Naive thymus-derived CD8-positive, alpha-beta T cell (primary cell): ENCODE results near the gene MPC1. TPM values are rescaled to one million over a fixed set of nuclear protein-coding genes. Genes with fewer than 3 reads are reported as not detected.

Experiments
- ATAC-seq, 2 donors: fragments of 150-1000 bp; cut with Tn5 transposase in 1 of 2; sonication (Bioruptor Pico), chemical (Tn5 transposase) in 1 of 2; 1 replicate in 1 of 2; 2 replicates in 1 of 2; pipeline ENCODE4 v1.10.0; 2021; ENCODE audit warnings: mild to moderate bottlenecking in 2 of 2, moderate library complexity in 2 of 2
- POLR2A ChIA-PET: fragments of 350-600 bp; sonication (Branson Sonifier 250); formaldehyde crosslinking; loops from one replicate; lab custom pipeline; 2021; ENCODE audit warnings: antibody characterized with exemption; lab: Charles Lee
- DNase-seq, 10 donors: peaks; one replicate each; pipeline versions ENCODE4 v3.0.0 to v3.0.0-alpha.2; 2020 to 2022
- H3K27ac Mint-ChIP-seq, 10 donors: one replicate each; pipeline ENCODE4 v1.8.0; 2020 to 2022; ENCODE audit warnings: mild to moderate bottlenecking in 10 of 10, mixed read lengths in 10 of 10, moderate library complexity in 4 of 10, inconsistent platforms in 1 of 10
- H3K27me3 Mint-ChIP-seq, 5 donors: one replicate each; pipeline ENCODE4 v1.8.0; 2021 to 2022; ENCODE audit warnings: mixed read lengths in 5 of 5
- H3K36me3 Mint-ChIP-seq, 3 donors: one replicate each; pipeline ENCODE4 v1.8.0; 2020 to 2022; ENCODE audit warnings: mixed read lengths in 3 of 3, mild to moderate bottlenecking in 2 of 3, inconsistent platforms in 1 of 3
- H3K4me1 Mint-ChIP-seq, 4 donors: one replicate each; pipeline ENCODE4 v1.8.0; 2021 to 2022; ENCODE audit warnings: mixed read lengths in 4 of 4
- H3K4me3 Mint-ChIP-seq, 10 donors: one replicate each; pipeline ENCODE4 v1.8.0; 2020 to 2022; ENCODE audit warnings: mild to moderate bottlenecking in 10 of 10, mixed read lengths in 10 of 10, moderate library complexity in 6 of 10, inconsistent platforms in 1 of 10
- H3K9me3 Mint-ChIP-seq, 9 donors: one replicate each; pipeline ENCODE4 v1.8.0; 2020 to 2022; ENCODE audit warnings: mixed read lengths in 9 of 9, mild to moderate bottlenecking in 3 of 9, inconsistent platforms in 1 of 9, moderate library complexity in 1 of 9
- polyA plus RNA-seq, 3 donors: library from polyadenylated mRNA; unstranded; fragments of 300-500 nt; fragmentation: Illumina TruSeq; gene quantifications; one replicate each; pipeline ENCODE4 v1.2.3, GENCODE V29; 2021
- total RNA-seq, 8 experiments: library from RNA in 2 of 8; stranded (reverse) in 2 of 8; gene quantifications; one replicate each; pipeline ENCODE4 v1.2.3 and lab custom pipeline; 2021 to 2026

MPC1 gene
- 10 to 100 TPM; 33.5 to 38.8 TPM for total RNA-seq
- polyA plus RNA-seq: 10 to 100 TPM; 64.1 to 76.7 (median 65.8) TPM
- total RNA-seq (lab: John Stamatoyannopoulos, UW): 13.3 to 44.2 (median 22.4) reads per million in 6 experiments

DNA sequence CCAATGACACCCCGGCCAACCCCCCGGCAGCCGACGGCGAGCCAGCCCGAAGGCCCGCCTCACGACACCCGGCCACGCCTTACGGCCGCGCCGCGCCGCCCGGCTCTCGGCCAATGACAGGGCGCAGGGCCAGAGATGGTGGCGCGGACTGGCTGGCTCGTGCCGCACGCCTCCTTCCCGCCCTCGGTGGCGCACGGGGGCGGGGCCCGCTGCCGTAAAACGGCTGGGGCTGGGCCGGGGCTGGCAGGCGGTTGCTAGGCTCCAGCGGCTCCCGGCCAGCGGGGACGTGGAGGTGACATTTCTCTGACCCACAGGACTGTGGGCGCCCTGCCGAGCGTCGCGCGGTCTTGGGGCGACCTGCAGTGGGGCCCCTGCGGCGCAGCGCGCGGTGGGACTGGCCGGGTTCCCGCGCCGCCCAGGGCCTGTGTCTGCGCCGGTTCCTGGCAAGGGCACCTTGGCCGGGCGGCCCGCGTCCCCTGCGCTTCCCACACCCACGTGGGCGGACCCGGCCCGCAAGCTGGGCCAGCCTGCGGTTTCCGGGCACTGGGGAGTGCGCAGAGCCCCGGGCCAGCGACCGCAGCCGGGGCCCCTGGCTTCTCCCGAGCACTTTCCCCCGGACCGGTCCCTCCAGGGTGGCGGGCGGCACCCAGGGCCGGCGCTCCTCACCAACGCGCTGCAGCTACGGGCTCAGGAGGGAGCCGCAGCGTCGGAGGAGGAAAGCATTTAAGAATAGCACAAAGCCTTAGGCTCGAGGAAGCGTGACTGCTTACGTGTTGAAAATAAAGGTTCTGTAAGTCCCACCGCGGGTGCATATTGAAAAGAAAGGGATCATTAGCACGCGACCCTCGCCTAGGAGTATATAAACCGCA lies at the start of gene MPC1:
Gene MPC1 (minus strand): TSS at position 8 of the 869 bp plus-strand sequence. CDS start 64 bp downstream, outside the sequence.
- Mint-ChIP-seq H3K4me1 (peaks cover 6 to 21% (median 13%) of the 10 kb centered on the region in 4 donors), H3K36me3 (peaks cover 0 to 3% (median 0%) of the 10 kb centered on the region in 3 donors), H3K4me3 (peak within 1 kb of the TSS; percentile 90 to 97 (median 92)), H3K27me3 (no peaks in the 10 kb centered on the region), H3K27ac (peak within 1 kb of the TSS; percentile 84 to 95 (median 92)), H3K9me3 (no peaks in the 10 kb centered on the region)
- DNase-seq (peak; percentile 90 to 95 (median 94)), ATAC-seq (peak; percentile 90 to 93)
- POLR2A ChIA-PET: interaction anchor here (0.9 to 1.7 kb wide), 5 partner anchors 17 to 52 kb away, joined by 3 to 6 read pairs (median 3); partner anchors contain the start of gene SFT2D1

DNA sequence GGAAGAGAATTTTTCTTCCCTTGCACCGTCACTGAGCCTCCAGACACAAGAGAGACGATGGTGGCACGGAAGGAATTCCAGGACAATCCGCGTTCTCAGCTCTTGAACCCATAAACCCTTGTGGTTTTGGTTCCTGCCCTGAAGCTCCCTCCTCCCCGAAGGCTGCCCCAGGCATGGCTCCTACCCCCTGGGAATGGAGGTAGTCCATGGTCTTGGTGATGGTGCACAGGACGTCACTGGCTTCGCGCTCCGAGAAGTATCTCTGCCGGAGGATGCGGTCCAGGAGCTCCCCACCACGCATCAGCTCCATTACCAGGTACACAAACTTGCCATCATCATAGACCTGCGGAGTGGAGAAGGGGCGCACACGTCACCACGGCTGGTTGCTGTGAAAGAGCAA lies 47.5 kb upstream of the MPC1 start:
- Mint-ChIP-seq H3K36me3 (peaks cover 0 to 5% (median 2%) of the 10 kb centered on the region in 3 donors), H3K27me3 (no peaks in the 10 kb centered on the region), H3K9me3 (peaks cover 0 to 5% (median 0%) of the 10 kb centered on the region in 9 donors), H3K4me1 (peaks cover 0 to 5% (median 2%) of the 10 kb centered on the region in 4 donors), H3K27ac (no peak overlapping the region), H3K4me3 (no peak overlapping the region)
- POLR2A ChIA-PET: interaction anchor here (1.0 kb wide), 1 partner anchor 11 kb away, joined by 3 read pairs; no protein-coding TSS in a partner anchor
- no peak for ATAC-seq
- DNase-seq: no peak

DNA sequence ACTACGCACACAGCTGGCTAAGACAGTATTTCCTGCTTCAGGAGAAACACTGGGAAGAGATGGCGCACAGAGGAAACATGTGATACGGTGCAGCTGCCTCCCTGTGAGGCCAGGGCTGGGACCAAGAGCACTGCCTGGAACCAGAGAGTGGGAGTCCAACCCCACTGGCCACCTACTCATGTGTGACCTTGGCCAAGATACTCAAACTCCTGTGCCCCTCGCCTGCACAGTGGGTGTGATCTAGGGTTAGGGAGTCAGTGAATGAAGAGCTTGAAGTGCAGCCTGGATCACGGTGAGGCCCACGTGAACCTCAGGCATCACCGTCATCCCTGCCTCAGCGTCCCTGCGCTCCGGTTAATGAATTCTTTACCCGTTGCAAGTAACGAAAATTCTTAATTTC lies 41.7 kb upstream of the MPC1 start:
- Mint-ChIP-seq H3K27me3 (no peaks in the 10 kb centered on the region), H3K9me3 (peaks cover 0 to 5% (median 0%) of the 10 kb centered on the region in 9 donors), H3K4me3 (no peak overlapping the region), H3K4me1 (peaks cover 5 to 22% (median 18%) of the 10 kb centered on the region in 4 donors), H3K27ac (no peak overlapping the region), H3K36me3 (peaks cover 0 to 4% (median 0%) of the 10 kb centered on the region in 3 donors)
- ATAC-seq (no peak), DNase-seq (no peak)
- POLR2A ChIA-PET: no interaction called here

DNA sequence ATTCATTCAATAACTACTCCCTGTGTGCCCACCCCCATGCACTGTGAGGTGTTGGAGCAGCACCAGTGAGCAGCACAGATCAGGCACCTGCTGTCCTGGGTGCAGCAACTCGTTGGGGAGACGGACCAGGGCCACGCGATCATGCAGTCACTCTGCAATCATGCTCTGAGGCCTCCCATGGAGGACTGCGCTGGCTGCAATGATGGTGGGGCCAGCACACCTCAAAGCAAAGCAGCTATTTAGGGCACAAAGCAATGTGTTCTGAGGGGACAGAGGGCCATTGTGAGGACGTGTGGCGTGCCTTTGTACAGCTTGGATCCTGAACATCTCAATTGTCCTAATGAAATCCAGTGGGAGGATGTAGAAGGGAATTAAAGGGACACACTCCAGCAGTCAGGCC lies 41.0 kb upstream of the MPC1 start:
- DNase-seq (no peak), ATAC-seq (no peak)
- peaks cover 0 to 3% (median 0%) of the 10 kb centered on the region in 3 donors for H3K36me3 Mint-ChIP-seq
- H3K4me3 Mint-ChIP-seq: no peak overlapping the region
- no peaks in the 10 kb centered on the region for H3K27me3 Mint-ChIP-seq
- peaks cover 11 to 28% (median 25%) of the 10 kb centered on the region in 4 donors for H3K4me1 Mint-ChIP-seq
- peaks cover 0 to 4% (median 0%) of the 10 kb centered on the region in 9 donors for H3K9me3 Mint-ChIP-seq
- H3K27ac Mint-ChIP-seq: peak overlapping the region in 2 of 10 donors; percentile 18 to 20
- POLR2A ChIA-PET: no interaction called here

DNA sequence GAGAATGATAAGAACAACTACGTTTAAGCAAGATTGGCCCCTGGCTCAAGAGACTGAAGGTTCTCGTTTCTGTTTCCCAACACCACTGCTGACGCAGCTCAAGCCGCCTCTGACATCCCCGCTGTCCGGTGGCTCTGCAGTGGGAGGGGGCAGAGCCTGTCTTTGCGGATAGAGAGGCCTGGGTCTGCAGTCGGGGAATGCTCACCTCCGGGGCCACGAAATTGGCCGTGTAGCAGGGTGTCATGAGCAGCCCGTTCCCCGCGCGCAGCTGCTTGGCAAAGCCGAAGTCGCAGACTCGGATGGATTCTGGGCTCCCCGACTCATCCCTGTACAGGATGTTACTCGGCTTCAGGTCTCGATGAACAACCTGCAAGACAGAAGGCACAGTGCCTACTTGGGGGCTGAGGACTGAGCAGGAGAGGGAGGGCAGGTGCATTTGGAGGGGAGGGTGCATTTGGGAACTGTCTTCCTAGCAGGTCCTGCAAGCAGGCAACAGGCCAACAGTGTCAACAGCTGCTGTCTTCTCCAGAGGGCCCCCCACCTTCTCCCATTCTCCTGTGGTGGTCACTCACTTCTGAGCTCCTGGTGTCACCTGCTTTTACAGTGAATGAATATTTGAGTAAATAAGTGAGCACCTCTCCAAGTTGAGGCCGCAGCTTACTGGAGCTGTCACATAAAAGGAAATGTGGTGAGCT lies 40.5 kb upstream of the MPC1 start:
- H3K4me3 Mint-ChIP-seq: no peak overlapping the region
- H3K4me1 Mint-ChIP-seq: peaks cover 15 to 34% (median 30%) of the 10 kb centered on the region in 4 donors
- H3K9me3 Mint-ChIP-seq: peaks cover 0 to 2% (median 0%) of the 10 kb centered on the region in 9 donors
- no peaks in the 10 kb centered on the region for H3K27me3 Mint-ChIP-seq
- POLR2A ChIA-PET: no interaction called here
- H3K27ac Mint-ChIP-seq: no peak overlapping the region
- no peaks in the 10 kb centered on the region for H3K36me3 Mint-ChIP-seq
- no peak for ATAC-seq
- no peak for DNase-seq

DNA sequence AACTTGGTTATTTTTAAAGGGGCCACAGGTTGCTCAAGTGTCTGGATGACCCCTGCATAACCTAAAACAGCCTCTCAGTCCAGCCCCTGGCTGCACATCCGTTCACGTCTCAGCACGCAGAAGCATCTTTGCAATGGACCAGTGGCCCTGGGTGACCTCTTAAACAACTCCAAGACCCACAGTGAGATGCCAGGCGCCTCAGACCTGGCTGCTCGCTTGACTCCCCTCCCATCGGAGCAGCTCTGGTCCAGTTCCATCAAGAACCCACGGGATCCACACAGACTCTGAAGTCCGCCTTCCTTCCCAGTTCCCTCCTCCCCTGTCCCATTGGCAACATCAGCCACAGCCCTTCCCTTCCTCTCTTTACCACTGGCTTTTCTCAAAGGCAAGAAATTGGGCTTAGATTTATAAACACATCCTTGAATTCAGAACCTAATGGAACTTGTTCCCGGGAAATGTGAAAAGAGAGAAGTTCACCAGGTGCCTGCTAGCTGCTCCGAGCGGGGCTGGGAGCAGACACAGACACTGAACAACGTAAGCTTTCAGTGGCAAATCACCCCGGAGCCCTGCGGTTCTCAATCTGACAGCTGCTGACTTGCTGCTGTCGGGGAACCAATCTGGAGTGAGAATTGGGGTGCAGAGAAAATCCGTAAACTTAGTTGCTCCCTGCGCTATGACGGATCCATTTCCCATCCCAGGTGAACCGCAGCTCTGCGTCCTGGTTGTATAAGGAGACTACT lies 39.6 kb upstream of the MPC1 start:
- Mint-ChIP-seq H3K4me3 (no peak overlapping the region), H3K9me3 (no peaks in the 10 kb centered on the region), H3K36me3 (no peaks in the 10 kb centered on the region), H3K27ac (peak overlapping the region in 2 of 10 donors; percentile 18 to 75), H3K4me1 (peaks cover 17 to 42% (median 39%) of the 10 kb centered on the region in 4 donors), H3K27me3 (no peaks in the 10 kb centered on the region)
- DNase-seq (no peak), ATAC-seq (no peak)
- POLR2A ChIA-PET: interaction anchor here (5.2 kb wide), 1 partner anchor 12 kb away, joined by 26 read pairs; no protein-coding TSS in a partner anchor

DNA sequence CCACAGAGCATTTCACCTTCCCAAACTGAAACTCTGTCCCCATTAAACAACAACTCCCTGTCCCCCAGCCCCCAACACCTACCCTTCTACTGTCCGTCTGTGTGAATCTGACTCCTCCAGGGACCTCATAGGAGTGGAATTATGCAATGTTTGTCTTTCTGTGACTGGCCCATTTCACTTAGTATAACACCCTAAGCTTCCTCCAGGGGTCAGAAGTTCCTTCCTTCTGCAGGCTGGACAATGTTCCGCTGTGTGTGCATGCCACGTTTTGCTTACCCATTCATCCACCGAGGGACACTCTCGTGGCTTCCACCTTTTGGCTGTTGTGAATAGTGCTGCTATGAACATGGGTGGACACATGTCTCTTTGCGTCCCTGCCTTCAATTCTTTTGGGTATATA lies 37.6 kb upstream of the MPC1 start:
- H3K27me3 Mint-ChIP-seq: no peaks in the 10 kb centered on the region
- POLR2A ChIA-PET: interaction anchor here (5.2 kb wide), 1 partner anchor 14 kb away, joined by 26 read pairs; no protein-coding TSS in a partner anchor

DNA sequence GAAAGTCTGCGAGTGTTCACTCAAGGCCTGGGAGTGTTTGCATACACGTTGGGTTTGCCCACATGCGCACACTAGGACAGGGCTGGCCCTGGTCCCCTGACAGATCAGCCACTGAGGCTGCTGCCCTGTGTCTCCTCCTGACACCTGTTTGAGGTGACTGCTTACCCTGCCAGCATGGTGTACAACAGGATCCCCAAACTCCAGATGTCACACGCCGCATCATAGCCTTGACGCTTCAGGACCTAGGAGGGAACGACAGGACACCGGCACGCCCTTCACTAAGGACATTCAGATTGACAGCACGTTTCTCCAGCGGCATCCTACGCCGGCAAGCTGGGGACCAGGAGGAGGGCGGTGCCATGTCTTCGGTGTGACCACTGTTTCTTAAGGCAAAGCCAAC lies 37.0 kb upstream of the MPC1 start:
- peaks cover 0 to 7% (median 0%) of the 10 kb centered on the region in 3 donors for H3K36me3 Mint-ChIP-seq
- H3K27ac Mint-ChIP-seq: peak overlapping the region; percentile 91 to 99 (median 98)
- ATAC-seq: no peak
- POLR2A ChIA-PET: interaction anchor here (1.3 to 5.2 kb wide), 4 partner anchors 15 to 68 kb away, joined by 3 to 26 read pairs (median 8); no protein-coding TSS in a partner anchor
- DNase-seq: no peak
- H3K4me3 Mint-ChIP-seq: peak overlapping the region in 9 of 10 donors; percentile 23 to 75 (median 59)
- H3K27me3 Mint-ChIP-seq: no peaks in the 10 kb centered on the region
- peaks cover 0 to 24% (median 5%) of the 10 kb centered on the region in 9 donors for H3K9me3 Mint-ChIP-seq
- peaks cover 39 to 68% (median 65%) of the 10 kb centered on the region in 4 donors for H3K4me1 Mint-ChIP-seq

More for the DNA sequence above, 37.6 kb upstream of the MPC1 start:
- H3K27ac Mint-ChIP-seq: peak overlapping the region; percentile 52 to 99 (median 94)
- ATAC-seq (no peak), DNase-seq (no peak)
- H3K9me3 Mint-ChIP-seq: peaks cover 0 to 18% (median 5%) of the 10 kb centered on the region in 9 donors
- H3K4me1 Mint-ChIP-seq: peaks cover 36 to 63% (median 59%) of the 10 kb centered on the region in 4 donors
- H3K36me3 Mint-ChIP-seq: peaks cover 0 to 7% (median 0%) of the 10 kb centered on the region in 3 donors
- H3K4me3 Mint-ChIP-seq: peak overlapping the region in 2 of 10 donors; percentile 30 to 41

DNA sequence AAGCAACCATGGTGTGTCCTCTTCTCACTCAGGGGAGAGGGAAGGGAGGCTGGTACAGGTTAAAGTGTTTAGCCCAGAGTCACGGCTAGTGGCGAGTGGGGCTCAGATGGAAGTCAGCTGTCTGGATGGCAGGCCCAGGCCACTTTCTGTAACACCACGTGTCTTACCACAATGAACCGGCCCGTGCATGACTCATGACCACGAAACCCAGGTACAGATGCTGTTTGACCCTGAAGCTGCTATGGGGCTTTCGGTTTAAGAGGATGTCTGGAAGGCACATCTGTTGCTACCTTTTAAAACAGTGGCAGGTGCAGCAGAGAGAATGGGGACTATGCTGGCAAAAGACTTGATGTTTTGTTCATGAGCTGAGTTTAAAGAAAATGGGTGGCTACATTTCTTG lies 36.5 kb upstream of the MPC1 start:
- peaks cover 0 to 7% (median 0%) of the 10 kb centered on the region in 3 donors for H3K36me3 Mint-ChIP-seq
- ATAC-seq: peak; percentile 16 to 52
- POLR2A ChIA-PET: interaction anchor here (0.8 to 5.2 kb wide), 6 partner anchors 11 to 207 kb away, joined by 3 to 26 read pairs (median 4); no protein-coding TSS in a partner anchor
- peak in 3 of 10 donors; percentile 14 to 54 (median 42) for DNase-seq
- H3K27me3 Mint-ChIP-seq: no peaks in the 10 kb centered on the region
- H3K4me1 Mint-ChIP-seq: peaks cover 39 to 73% (median 70%) of the 10 kb centered on the region in 4 donors
- H3K9me3 Mint-ChIP-seq: peaks cover 0 to 24% (median 5%) of the 10 kb centered on the region in 9 donors
- H3K4me3 Mint-ChIP-seq: peak overlapping the region; percentile 23 to 75 (median 57)
- peak overlapping the region; percentile 91 to 99 (median 98) for H3K27ac Mint-ChIP-seq

DNA sequence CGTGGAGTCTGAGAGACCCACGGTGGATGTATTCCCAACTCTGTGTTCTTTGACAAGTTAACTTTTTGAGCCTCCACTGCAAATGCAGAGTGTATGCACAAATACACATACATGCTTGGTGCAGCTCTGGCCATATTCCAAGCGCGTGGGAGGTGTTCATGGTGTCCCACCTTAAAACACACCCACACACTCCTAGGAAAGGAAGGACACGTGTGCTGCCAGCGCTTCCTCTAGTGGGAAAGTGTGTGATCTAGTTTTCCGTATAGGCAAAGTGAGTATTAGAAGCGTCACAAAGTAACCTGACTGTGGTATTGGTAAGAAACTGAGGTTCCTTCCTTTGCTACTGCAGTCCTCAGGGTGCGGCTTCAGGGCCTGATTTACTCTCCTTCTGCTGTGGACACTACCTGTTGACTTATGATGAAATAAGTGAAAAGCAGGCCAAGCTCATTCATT lies 36.0 kb upstream of the MPC1 start:
- Mint-ChIP-seq H3K4me3 (peak overlapping the region; percentile 23 to 75 (median 60)), H3K36me3 (peaks cover 0 to 7% (median 0%) of the 10 kb centered on the region in 3 donors), H3K9me3 (peaks cover 0 to 24% (median 5%) of the 10 kb centered on the region in 9 donors), H3K27me3 (no peaks in the 10 kb centered on the region), H3K27ac (peak overlapping the region; percentile 91 to 99 (median 98)), H3K4me1 (peaks cover 39 to 77% (median 74%) of the 10 kb centered on the region in 4 donors)
- DNase-seq (no peak), ATAC-seq (no peak)
- POLR2A ChIA-PET: interaction anchor here (0.7 to 5.2 kb wide), 7 partner anchors 12 to 208 kb away, joined by 3 to 26 read pairs (median 5); no protein-coding TSS in a partner anchor

DNA sequence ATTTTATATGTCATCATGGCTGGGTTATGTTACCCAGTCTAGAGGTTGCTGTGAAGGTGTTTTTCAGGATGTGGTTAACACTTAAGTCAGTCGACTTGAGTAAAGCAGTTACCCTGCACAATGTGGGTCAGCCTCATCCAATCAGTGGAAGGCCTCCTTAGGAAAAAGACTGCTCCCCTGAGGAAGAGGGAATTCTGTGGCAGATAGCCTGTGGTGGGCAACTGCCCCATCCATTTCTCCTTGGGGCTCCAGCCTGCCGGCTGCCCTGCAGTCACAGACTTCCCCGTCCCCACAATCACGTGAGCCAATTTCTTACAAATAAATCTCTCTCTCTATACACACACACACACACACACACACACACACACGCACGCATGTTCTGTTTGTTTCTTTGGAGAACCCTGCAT lies 34.5 kb upstream of the MPC1 start:
- peaks cover 0 to 24% (median 5%) of the 10 kb centered on the region in 9 donors for H3K9me3 Mint-ChIP-seq
- POLR2A ChIA-PET: interaction anchor here (0.7 to 1.6 kb wide), 9 partner anchors 8 to 539 kb away, joined by 3 to 7 read pairs (median 3); partner anchors contain the start of genes MPC1 and RNASET2
- peak overlapping the region; percentile 91 to 99 (median 98) for H3K27ac Mint-ChIP-seq
- H3K27me3 Mint-ChIP-seq: no peaks in the 10 kb centered on the region
- DNase-seq: peak; percentile 16 to 88 (median 67)
- ATAC-seq: peak; percentile 82 to 91
- H3K36me3 Mint-ChIP-seq: peaks cover 0 to 7% (median 0%) of the 10 kb centered on the region in 3 donors
- peaks cover 46 to 88% (median 85%) of the 10 kb centered on the region in 4 donors for H3K4me1 Mint-ChIP-seq
- H3K4me3 Mint-ChIP-seq: peak overlapping the region; percentile 48 to 83 (median 72)
